Nephron (organoid): ENCODE results near the gene LRRC75A.
A peak's percentile ranks its signal among the peaks of the same experiment; 100 is the strongest.
"Not testable (repeated sequence)": the region's sequence is repeated elsewhere in the genome, so short reads cannot be mapped to it uniquely, and the experiment has no call there.

ENCODE experiments used
- H3K27ac Mint-ChIP-seq, 3 experiments: 2 replicates each; pipeline ENCODE4 v1.8.0; 2020; ENCODE audit warnings: mixed read lengths in 3 of 3, mild to moderate bottlenecking in 2 of 3, moderate library complexity in 1 of 3
- H3K27me3 Mint-ChIP-seq: 2 replicates; pipeline ENCODE4 v1.8.0; 2021; ENCODE audit warnings: low read depth, mild to moderate bottlenecking, moderate library complexity, mixed read lengths
- H3K36me3 Mint-ChIP-seq: 2 replicates; pipeline ENCODE4 v1.8.0; 2020; ENCODE audit warnings: low read depth, mixed read lengths
- H3K4me1 Mint-ChIP-seq: 2 replicates; pipeline ENCODE4 v1.8.0; 2020; ENCODE audit warnings: mixed read lengths
- H3K4me3 Mint-ChIP-seq, 3 experiments: 2 replicates each; pipeline ENCODE4 v1.8.0; 2020; ENCODE audit warnings: mild to moderate bottlenecking in 3 of 3, mixed read lengths in 3 of 3, moderate library complexity in 2 of 3
- H3K9me3 Mint-ChIP-seq: 2 replicates; pipeline ENCODE4 v1.8.0; 2020; ENCODE audit warnings: mixed read lengths
- TF ChIP-seq, protein P1 (sequence below), 3 experiments: fragments of 200-600 bp; sonication (generic); IDR thresholded peaks; one replicate each; pipeline ENCODE4 v1.5.0; 2021; ENCODE audit warnings: antibody characterized with exemption in 3 of 3; ENCODE audit not compliant: unreplicated experiment in 3 of 3

LRRC75A gene, protein sequence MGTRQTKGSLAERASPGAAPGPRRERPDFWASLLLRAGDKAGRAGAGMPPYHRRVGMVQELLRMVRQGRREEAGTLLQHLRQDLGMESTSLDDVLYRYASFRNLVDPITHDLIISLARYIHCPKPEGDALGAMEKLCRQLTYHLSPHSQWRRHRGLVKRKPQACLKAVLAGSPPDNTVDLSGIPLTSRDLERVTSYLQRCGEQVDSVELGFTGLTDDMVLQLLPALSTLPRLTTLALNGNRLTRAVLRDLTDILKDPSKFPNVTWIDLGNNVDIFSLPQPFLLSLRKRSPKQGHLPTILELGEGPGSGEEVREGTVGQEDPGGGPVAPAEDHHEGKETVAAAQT

DNA sequence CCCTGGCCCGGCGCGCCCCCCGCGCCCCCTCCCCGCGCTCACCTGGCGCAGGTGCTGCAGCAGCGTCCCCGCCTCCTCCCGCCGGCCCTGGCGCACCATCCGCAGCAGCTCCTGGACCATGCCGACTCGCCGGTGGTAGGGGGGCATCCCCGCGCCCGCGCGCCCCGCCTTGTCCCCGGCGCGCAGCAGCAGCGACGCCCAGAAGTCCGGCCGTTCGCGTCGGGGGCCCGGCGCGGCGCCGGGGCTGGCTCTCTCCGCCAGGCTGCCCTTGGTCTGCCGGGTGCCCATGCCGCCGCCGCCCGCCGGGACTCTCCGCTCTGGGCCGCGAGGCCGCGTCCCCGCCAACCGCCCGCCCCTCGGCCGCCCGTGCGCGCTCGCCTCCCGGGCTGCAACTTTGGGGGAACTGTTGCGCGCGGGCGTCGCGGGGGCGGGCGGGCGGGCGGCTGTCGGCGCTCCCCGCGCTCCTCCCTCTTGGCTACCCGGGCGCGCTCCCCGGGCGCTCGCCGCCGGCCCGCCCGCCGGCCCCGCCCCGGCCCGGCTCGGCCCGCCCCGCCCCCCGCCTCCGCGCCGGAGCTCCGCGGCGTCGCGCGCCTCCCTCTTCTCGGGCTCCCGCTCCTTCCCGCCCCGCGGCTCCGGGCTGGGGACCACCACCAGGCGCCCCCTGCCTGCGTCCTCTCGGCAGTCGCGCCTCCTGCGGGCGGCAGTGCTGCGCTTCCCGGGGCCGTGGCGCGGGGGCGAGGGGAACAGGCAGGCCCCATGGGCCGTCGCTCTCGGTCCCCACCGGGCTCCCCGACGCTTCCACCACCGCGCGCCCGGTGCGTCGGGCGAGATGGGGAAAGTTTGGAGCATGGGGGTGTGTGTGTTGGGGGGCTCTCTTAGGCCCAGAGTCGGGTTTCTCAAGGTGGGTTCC lies at the start of gene LRRC75A:
Gene LRRC75A (minus strand): TSS at position 491 of the 910 bp plus-strand sequence. CDS start 203 bp downstream, at position 288.
- Mint-ChIP-seq H3K36me3 (no peaks in the 10 kb centered on the region), H3K27me3 (peaks cover 50% of the 10 kb centered on the region), H3K4me3 (peak within 1 kb of the TSS; percentile 84 to 91 (median 90)), H3K9me3 (no peaks in the 10 kb centered on the region), H3K27ac (peak within 1 kb of the TSS in 2 of 3 experiments; percentile 59 to 82), H3K4me1 (peaks cover 36% of the 10 kb centered on the region)
- TF ChIP-seq, protein P1, sequence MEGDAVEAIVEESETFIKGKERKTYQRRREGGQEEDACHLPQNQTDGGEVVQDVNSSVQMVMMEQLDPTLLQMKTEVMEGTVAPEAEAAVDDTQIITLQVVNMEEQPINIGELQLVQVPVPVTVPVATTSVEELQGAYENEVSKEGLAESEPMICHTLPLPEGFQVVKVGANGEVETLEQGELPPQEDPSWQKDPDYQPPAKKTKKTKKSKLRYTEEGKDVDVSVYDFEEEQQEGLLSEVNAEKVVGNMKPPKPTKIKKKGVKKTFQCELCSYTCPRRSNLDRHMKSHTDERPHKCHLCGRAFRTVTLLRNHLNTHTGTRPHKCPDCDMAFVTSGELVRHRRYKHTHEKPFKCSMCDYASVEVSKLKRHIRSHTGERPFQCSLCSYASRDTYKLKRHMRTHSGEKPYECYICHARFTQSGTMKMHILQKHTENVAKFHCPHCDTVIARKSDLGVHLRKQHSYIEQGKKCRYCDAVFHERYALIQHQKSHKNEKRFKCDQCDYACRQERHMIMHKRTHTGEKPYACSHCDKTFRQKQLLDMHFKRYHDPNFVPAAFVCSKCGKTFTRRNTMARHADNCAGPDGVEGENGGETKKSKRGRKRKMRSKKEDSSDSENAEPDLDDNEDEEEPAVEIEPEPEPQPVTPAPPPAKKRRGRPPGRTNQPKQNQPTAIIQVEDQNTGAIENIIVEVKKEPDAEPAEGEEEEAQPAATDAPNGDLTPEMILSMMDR (IDR thresholded peaks at IDR 0.05; ENCODE audit: unreplicated experiment in 3 of 3) = peak; percentile 8 to 14 (median 13)

DNA sequence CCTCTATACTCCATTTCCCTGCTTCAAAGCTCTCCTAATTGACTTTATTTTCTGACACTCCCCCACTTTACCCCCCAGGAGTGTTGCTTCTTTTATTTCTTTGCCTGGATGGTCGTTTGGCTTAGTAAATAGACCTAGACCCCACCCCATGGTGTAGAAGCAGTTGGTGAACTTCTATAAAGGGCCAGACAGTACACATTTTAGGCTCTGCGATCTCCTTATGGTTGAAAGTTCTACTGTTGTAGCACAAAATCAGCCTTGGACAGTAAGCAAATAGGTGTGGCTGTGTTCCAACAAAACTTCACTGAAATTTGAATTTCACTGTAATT lies 45.1 kb upstream of the LRRC75A start:
- peaks cover 4% of the 10 kb centered on the region for H3K27me3 Mint-ChIP-seq
- peak overlapping the region; percentile 80 to 97 (median 96) for H3K4me3 Mint-ChIP-seq
- H3K4me1 Mint-ChIP-seq = peaks cover 12% of the 10 kb centered on the region
- peak overlapping the region; percentile 45 to 88 (median 62) for H3K27ac Mint-ChIP-seq
- TF ChIP-seq, protein P1 (IDR thresholded peaks at IDR 0.05; ENCODE audit: unreplicated experiment in 3 of 3) = peak in 1 of 3 experiments; percentile 6
- H3K36me3 Mint-ChIP-seq = no peaks in the 10 kb centered on the region
- H3K9me3 Mint-ChIP-seq = peaks cover 3% of the 10 kb centered on the region

DNA sequence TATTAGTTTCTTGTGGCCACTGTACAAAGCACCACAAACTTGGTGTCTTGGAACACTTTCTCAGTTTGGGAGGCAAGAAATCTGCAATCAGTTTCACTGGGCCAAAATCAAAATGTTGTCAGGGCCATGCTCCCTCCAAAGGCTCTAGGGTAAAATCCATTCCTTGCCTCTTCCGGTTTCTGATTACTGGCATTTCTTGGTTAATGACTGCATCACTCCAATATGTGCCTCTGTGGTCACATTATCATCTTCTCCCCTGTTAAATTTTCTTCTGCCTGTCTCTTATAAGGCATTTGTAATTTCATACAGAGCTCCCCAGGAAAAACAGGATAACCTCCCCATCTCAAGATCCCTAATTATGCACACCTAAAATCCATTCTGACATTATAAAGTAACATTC lies 42.2 kb upstream of the LRRC75A start:
- Mint-ChIP-seq H3K27ac (no peak overlapping the region), H3K27me3 (peaks cover 16% of the 10 kb centered on the region), H3K36me3 (no peaks in the 10 kb centered on the region), H3K4me1 (peaks cover 12% of the 10 kb centered on the region), H3K4me3 (peak overlapping the region in 2 of 3 experiments; percentile 3 to 28), H3K9me3 (no peaks in the 10 kb centered on the region)
- TF ChIP-seq, protein P1 (IDR thresholded peaks at IDR 0.05; ENCODE audit: unreplicated experiment in 3 of 3) = no peak

DNA sequence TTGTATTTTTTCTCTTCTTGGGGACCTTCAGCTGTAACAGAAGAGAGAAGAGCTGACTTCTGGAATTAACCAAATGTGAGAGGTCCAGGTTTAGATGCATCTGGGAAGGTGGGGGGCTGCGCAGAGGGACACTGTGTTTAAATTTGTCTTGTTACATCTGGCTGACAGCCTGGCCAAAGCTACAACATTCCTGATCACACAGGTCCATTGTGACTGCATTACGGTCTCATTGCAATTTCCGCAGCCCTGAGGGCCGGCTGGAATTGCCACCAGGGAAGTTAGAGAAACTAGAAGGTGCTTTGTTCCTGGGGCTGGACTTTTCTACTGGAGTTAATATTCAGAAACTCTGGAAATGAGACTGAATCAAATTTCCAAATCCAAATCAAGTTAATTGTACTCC lies 37.9 kb upstream of the LRRC75A start:
- Mint-ChIP-seq H3K27ac (no peak overlapping the region), H3K4me1 (peaks cover 2% of the 10 kb centered on the region), H3K4me3 (no peak overlapping the region), H3K9me3 (no peaks in the 10 kb centered on the region), H3K36me3 (no peaks in the 10 kb centered on the region), H3K27me3 (peaks cover 32% of the 10 kb centered on the region)
- TF ChIP-seq, protein P1 (IDR thresholded peaks at IDR 0.05; ENCODE audit: unreplicated experiment in 3 of 3) = no peak

DNA sequence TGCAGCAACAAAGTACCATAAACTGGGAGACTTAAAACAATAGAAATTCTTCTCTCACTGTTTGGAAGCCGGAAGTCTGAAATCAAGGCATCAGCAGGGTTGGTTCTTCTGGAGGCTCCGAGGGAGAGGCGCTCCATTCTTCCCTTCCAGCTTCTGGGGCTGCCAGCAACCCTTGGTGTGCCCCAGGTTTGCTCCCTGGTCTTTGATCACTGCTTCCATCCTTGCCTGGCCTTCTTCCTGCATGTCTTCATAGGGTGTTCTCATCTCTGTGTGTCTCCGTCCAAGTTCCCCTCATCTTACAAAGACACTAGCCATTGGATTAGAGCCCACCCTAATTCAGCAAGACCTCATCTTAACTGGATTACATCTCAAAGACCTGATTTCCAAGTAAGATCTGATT lies 35.3 kb upstream of the LRRC75A start:
- TF ChIP-seq, protein P1 (IDR thresholded peaks at IDR 0.05; ENCODE audit: unreplicated experiment in 3 of 3) = no peak
- Mint-ChIP-seq H3K4me1 (no peaks in the 10 kb centered on the region), H3K36me3 (no peaks in the 10 kb centered on the region), H3K9me3 (no peaks in the 10 kb centered on the region), H3K27ac (no peak overlapping the region), H3K27me3 (peaks cover 29% of the 10 kb centered on the region), H3K4me3 (no peak overlapping the region)

DNA sequence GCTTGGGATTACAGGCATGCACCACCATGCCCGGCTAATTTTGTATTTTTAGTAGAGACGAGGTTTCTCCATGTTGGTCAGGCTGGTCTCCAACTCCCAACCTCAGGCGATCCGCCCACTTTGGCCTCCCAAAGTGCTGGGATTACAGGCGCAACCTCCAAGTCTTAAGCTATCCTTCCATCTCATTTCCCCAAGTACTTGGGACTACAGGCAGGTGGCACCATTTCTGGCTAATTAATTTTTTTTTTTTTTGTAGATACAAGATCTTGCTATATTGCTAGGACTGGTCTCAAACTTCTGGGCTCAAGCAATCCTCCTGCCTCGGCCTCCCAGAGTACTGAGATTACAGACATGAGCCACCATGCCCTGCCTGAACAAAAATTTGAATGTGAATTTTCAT lies 33.6 kb upstream of the LRRC75A start:
- not testable (repeated sequence) for H3K4me3 Mint-ChIP-seq, H3K4me1 Mint-ChIP-seq, H3K36me3 Mint-ChIP-seq, H3K9me3 Mint-ChIP-seq, H3K27ac Mint-ChIP-seq
- peaks cover 20% of the 10 kb centered on the region for H3K27me3 Mint-ChIP-seq
